ENCODE results near the gene ARMH1. TPM values are rescaled to one million over a fixed set of nuclear protein-coding genes. Genes with fewer than 3 reads are reported as not detected.

ARMH1 gene
- total RNA-seq: 5.8 TPM

GRCh38 chr1:44674113-44675000 lies at the start of gene ARMH1, which contains the start of gene TMEM53:
Gene ARMH1, plus strand, starts transcription at chr1:44674714. Its CDS starts 14,984 bp downstream, at chr1:44689698.
Gene TMEM53, minus strand, starts transcription at chr1:44674481. Its CDS starts 90 bp downstream, at chr1:44674391.

GRCh38 chr1:44730741-44731512 lies 56.4 kb downstream of the ARMH1 start, which contains the start of gene RNU5D-1:
Gene RNU5D-1, minus strand, starts transcription at chr1:44731170.

GRCh38 chr1:44739307-44740178 lies 65.0 kb downstream of the ARMH1 start, which contains the start of gene KIF2C:
Gene KIF2C, plus strand, starts transcription at chr1:44739837. Its CDS starts 96 bp downstream, at chr1:44739933.

Small RNA genes lying within 50 kb of the gene (small RNA-seq; reads per million reads assigned to genes)
- gene RNU5D-1: 46.9 reads per million, percentile 96 among the genes with 10 or more reads in this experiment
- gene RNU5F-1: 3.8 reads per million, percentile 91 among the genes with 10 or more reads in this experiment

Other genes starting within 250 kb of the ARMH1 start
- gene TMEM53, start 233 bp upstream of the ARMH1 start, total RNA-seq: 8.5 TPM
- not detected for gene RNU5D-1, start 56.5 kb downstream of the ARMH1 start, total RNA-seq
- 6.5 TPM for gene KIF2C, start 65.1 kb downstream of the ARMH1 start, total RNA-seq
- gene RPS8, start 100.8 kb downstream of the ARMH1 start, total RNA-seq: 1,149 TPM
- gene BEST4, start 113.5 kb downstream of the ARMH1 start, total RNA-seq: 1.2 TPM
- 11.5 TPM for gene PLK3, start 125.7 kb downstream of the ARMH1 start, total RNA-seq
- not detected for gene DYNLT4, start 132.6 kb downstream of the ARMH1 start, total RNA-seq
- gene BTBD19, start 133.8 kb downstream of the ARMH1 start, total RNA-seq: 1.8 TPM
- 1.2 TPM for gene PTCH2, start 168.5 kb downstream of the ARMH1 start, total RNA-seq